ENCODE measurements around the gene CALHM1. TPM values are rescaled to one million over a fixed set of nuclear protein-coding genes. Genes with fewer than 3 reads are reported as not detected.

CALHM1 gene
- total and polyA plus RNA-seq, 2 experiments from 2014 or later = 0.11 TPM; not detected in 1

GRCh38 chr10:103427866-103428265, 30.8 kb downstream of the CALHM1 start:
- Histone ChIP-seq H3K27ac (ENCODE audit: low read depth) (no peak overlapping the region; the same call in 1 of the 2 replicates), H3K79me2 (replicated peaks; ENCODE audit: insufficient read depth) (no peaks in the 10 kb centered on the region), H3K9me2 (ENCODE audit: insufficient read depth) (no peaks in the 10 kb centered on the region), H4K20me1 (replicated peaks; ENCODE audit: insufficient read depth) (peaks cover 30% of the 10 kb centered on the region), H3K4me1 (ENCODE audit: insufficient read depth) (no peaks in the 10 kb centered on the region), H3K4me3 (no peak overlapping the region), H3F3A (replicated peaks; ENCODE audit: low read depth) (no peaks in the 10 kb centered on the region; the same call in 1 of the 2 replicates), H3K4me2 (no peak overlapping the region), H3K27me3 (ENCODE audit: insufficient read depth) (no peaks in the 10 kb centered on the region), H3K36me3 (ENCODE audit: insufficient read depth) (peaks cover 78% of the 10 kb centered on the region), H2AFZ (no peak overlapping the region)
- no peak for TF ChIP-seq STAT1 (IDR thresholded peaks at IDR 0.05; ENCODE audit: unreplicated experiment)
- Mint-ChIP-seq H3K36me3 (ENCODE audit: low read depth) (peaks cover 95% of the 10 kb centered on the region), H3K27me3 (ENCODE audit: insufficient read depth, low read depth, poor library complexity) (peaks cover 5% of the 10 kb centered on the region), H3K9me3 (no peaks in the 10 kb centered on the region; the same call in 2 of the 3 replicates), H3K27ac (no peak overlapping the region), H3K4me1 (no peaks in the 10 kb centered on the region), H3K4me3 (no peak overlapping the region)
- DNase-seq (ENCODE audit: low spot score) (no peak), ATAC-seq (no peak)

- ATAC-seq = no peak
- DNase-seq (ENCODE audit: low spot score) = no peak
- peaks cover 27% of the 10 kb centered on the region for H4K20me1 ChIP-seq (replicated peaks; ENCODE audit: insufficient read depth)
- no peak overlapping the region for H3K4me2 ChIP-seq
- H3K4me3 ChIP-seq = no peak overlapping the region
- no peaks in the 10 kb centered on the region for H3K4me1 ChIP-seq (ENCODE audit: insufficient read depth)
- no peaks in the 10 kb centered on the region for H3K79me2 ChIP-seq (replicated peaks; ENCODE audit: insufficient read depth)
- H3K9me3 Mint-ChIP-seq = no peaks in the 10 kb centered on the region; the same call in 2 of the 3 replicates
- no peaks in the 10 kb centered on the region for H3K27me3 ChIP-seq (ENCODE audit: insufficient read depth)
- H2AFZ ChIP-seq = no peak overlapping the region
- H3K36me3 ChIP-seq (ENCODE audit: insufficient read depth) = peaks cover 81% of the 10 kb centered on the region
- no peaks in the 10 kb centered on the region for H3K4me1 Mint-ChIP-seq
- no peaks in the 10 kb centered on the region for H3F3A ChIP-seq (replicated peaks; ENCODE audit: low read depth)
- peaks cover 7% of the 10 kb centered on the region for H3K27me3 Mint-ChIP-seq (ENCODE audit: insufficient read depth, low read depth, poor library complexity)
- H3K4me3 Mint-ChIP-seq = no peak overlapping the region
- no peak overlapping the region for H3K27ac ChIP-seq (ENCODE audit: low read depth)
- H3K27ac Mint-ChIP-seq = no peak overlapping the region
- no peak for TF ChIP-seq REST (IDR thresholded peaks at IDR 0.05; ENCODE audit: unreplicated experiment)
- TF ChIP-seq EZH2 (IDR thresholded peaks at IDR 0.05; ENCODE audit: low read depth, unreplicated experiment) = no peak
- no peak for TF ChIP-seq JUNB (IDR thresholded peaks at IDR 0.05; ENCODE audit: unreplicated experiment)
- no peak for TF ChIP-seq ZNF114 (CRISPR knock-in tag; IDR thresholded peaks at IDR 0.05)
- peaks cover 91% of the 10 kb centered on the region for H3K36me3 Mint-ChIP-seq (ENCODE audit: low read depth)
- no peaks in the 10 kb centered on the region for H3K9me2 ChIP-seq (ENCODE audit: insufficient read depth)
These were observed 35.0 kb downstream of the CALHM1 start for GRCh38 chr10:103423748-103424147.

GRCh38 chr10:103419101-103419500, 39.6 kb downstream of the CALHM1 start:
- Mint-ChIP-seq H3K36me3 (ENCODE audit: low read depth) (peaks cover 94% of the 10 kb centered on the region), H3K4me3 (no peak overlapping the region), H3K27me3 (ENCODE audit: insufficient read depth, low read depth, poor library complexity) (peaks cover 2% of the 10 kb centered on the region), H3K9me3 (no peaks in the 10 kb centered on the region; the same call in 2 of the 3 replicates), H3K27ac (no peak overlapping the region), H3K4me1 (no peaks in the 10 kb centered on the region)
- Histone ChIP-seq H3K36me3 (ENCODE audit: insufficient read depth) (peaks cover 86% of the 10 kb centered on the region), H3K79me2 (replicated peaks; ENCODE audit: insufficient read depth) (no peaks in the 10 kb centered on the region), H3K4me2 (no peak overlapping the region), H3K4me3 (no peak overlapping the region), H3K27me3 (ENCODE audit: insufficient read depth) (no peaks in the 10 kb centered on the region), H4K20me1 (replicated peaks; ENCODE audit: insufficient read depth) (peaks cover 26% of the 10 kb centered on the region), H3K27ac (ENCODE audit: low read depth) (no peak overlapping the region), H3K9me2 (ENCODE audit: insufficient read depth) (no peaks in the 10 kb centered on the region), H2AFZ (no peak overlapping the region), H3K4me1 (ENCODE audit: insufficient read depth) (no peaks in the 10 kb centered on the region), H3F3A (replicated peaks; ENCODE audit: low read depth) (peaks cover 3% of the 10 kb centered on the region; the same call in 1 of the 2 replicates)
- DNase-seq (ENCODE audit: low spot score) = no peak
- no peak for ATAC-seq
- TF ChIP-seq ZNF331 (CRISPR knock-in tag; IDR thresholded peaks at IDR 0.05; ENCODE audit: low read depth) (no peak), POLR2AphosphoS5 (IDR thresholded peaks at IDR 0.05; ENCODE audit: low read depth) (no peak), EZH2phosphoT487 (IDR thresholded peaks at IDR 0.05; ENCODE audit: unreplicated experiment) (no peak)
- TF ChIP-seq, protein P1, sequence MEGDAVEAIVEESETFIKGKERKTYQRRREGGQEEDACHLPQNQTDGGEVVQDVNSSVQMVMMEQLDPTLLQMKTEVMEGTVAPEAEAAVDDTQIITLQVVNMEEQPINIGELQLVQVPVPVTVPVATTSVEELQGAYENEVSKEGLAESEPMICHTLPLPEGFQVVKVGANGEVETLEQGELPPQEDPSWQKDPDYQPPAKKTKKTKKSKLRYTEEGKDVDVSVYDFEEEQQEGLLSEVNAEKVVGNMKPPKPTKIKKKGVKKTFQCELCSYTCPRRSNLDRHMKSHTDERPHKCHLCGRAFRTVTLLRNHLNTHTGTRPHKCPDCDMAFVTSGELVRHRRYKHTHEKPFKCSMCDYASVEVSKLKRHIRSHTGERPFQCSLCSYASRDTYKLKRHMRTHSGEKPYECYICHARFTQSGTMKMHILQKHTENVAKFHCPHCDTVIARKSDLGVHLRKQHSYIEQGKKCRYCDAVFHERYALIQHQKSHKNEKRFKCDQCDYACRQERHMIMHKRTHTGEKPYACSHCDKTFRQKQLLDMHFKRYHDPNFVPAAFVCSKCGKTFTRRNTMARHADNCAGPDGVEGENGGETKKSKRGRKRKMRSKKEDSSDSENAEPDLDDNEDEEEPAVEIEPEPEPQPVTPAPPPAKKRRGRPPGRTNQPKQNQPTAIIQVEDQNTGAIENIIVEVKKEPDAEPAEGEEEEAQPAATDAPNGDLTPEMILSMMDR (conservative IDR thresholded peaks at IDR 0.05; ENCODE audit: low read depth in 2 of 2) = no peak
